MM.1S (cell line): Measurements from ENCODE around the gene IRS4.
A peak's percentile ranks its signal among the peaks of the same experiment; 100 is the strongest.

Experiments
- DNase-seq: peaks from one replicate; pipeline ENCODE4 v3.0.0-alpha.2; 2015
- H2AFZ ChIP-seq: fragments of 300-600 bp; sonication (generic); 2 replicates; pipeline ENCODE4 v1.6.0; 2016; ENCODE audit warnings: antibody characterized with exemption, low read length
- H3F3A ChIP-seq: fragments of 300-600 bp; sonication (generic); 2 replicates; pipeline ENCODE4 v1.6.1; 2016; ENCODE audit warnings: mild to moderate bottlenecking, antibody characterized with exemption, low read length, moderate library complexity, mixed read lengths; ENCODE audit not compliant: insufficient read depth
- H3K27ac ChIP-seq: fragments of 300-600 bp; sonication (generic); 2 replicates; pipeline ENCODE4 v1.5.1; 2016; ENCODE audit warnings: mild to moderate bottlenecking, low read length
- H3K27me3 ChIP-seq: fragments of 300-600 bp; sonication (generic); replicated peaks from 2 replicates; pipeline ENCODE4 v1.6.0; 2016; ENCODE audit warnings: low read length; ENCODE audit not compliant: insufficient read depth
- H3K36me3 ChIP-seq: fragments of 300-600 bp; sonication (generic); replicated peaks from 2 replicates; pipeline ENCODE4 v1.6.1; 2016; ENCODE audit warnings: mild to moderate bottlenecking, low read length, mixed read lengths; ENCODE audit not compliant: insufficient read depth
- H3K4me1 ChIP-seq: fragments of 300-600 bp; sonication (generic); 2 replicates; pipeline ENCODE4 v1.6.1; 2016; ENCODE audit warnings: low read length, mixed read lengths
- H3K4me2 ChIP-seq: fragments of 300-600 bp; sonication (generic); 2 replicates; pipeline ENCODE4 v1.6.0; 2016; ENCODE audit warnings: low read depth, low read length
- H3K4me3 ChIP-seq: fragments of 300-600 bp; sonication (generic); 2 replicates; pipeline ENCODE4 v1.5.1; 2016; ENCODE audit warnings: low read length, mixed read lengths
- H3K79me2 ChIP-seq: fragments of 300-600 bp; sonication (generic); 2 replicates; pipeline ENCODE4 v1.6.1; 2016; ENCODE audit warnings: mixed run types, low read length, mixed read lengths
- H3K9ac ChIP-seq: fragments of 300-600 bp; sonication (generic); 2 replicates; pipeline ENCODE4 v1.6.1; 2016; ENCODE audit warnings: low read length, mixed read lengths
- H3K9me2 ChIP-seq: fragments of 300-600 bp; sonication (generic); replicated peaks from 2 replicates; pipeline ENCODE4 v1.6.1; 2016; ENCODE audit warnings: mild to moderate bottlenecking, low read length, mixed read lengths; ENCODE audit not compliant: insufficient read depth
- H3K9me3 ChIP-seq: fragments of 300-600 bp; sonication (generic); replicated peaks from 2 replicates; pipeline ENCODE4 v1.6.1; 2016; ENCODE audit warnings: mild to moderate bottlenecking, low read length, mixed read lengths; ENCODE audit not compliant: insufficient read depth
- H4K20me1 ChIP-seq: fragments of 300-600 bp; sonication (generic); 2 replicates; pipeline ENCODE4 v1.6.1; 2016; ENCODE audit warnings: mild to moderate bottlenecking, low read length, moderate library complexity, mixed read lengths; ENCODE audit not compliant: insufficient read depth
- CTCF ChIP-seq: fragments of 300-600 bp; sonication (generic); IDR thresholded peaks from 2 replicates; pipeline ENCODE4 v1.5.1; 2016; ENCODE audit warnings: antibody characterized with exemption, low read length, mixed read lengths
- EZH2 ChIP-seq: fragments of 300-600 bp; sonication (generic); optimal IDR thresholded peaks from 2 replicates; pipeline ENCODE3; 2017; ENCODE audit warnings: low read depth, mild to moderate bottlenecking, antibody characterized with exemption, low read length, mixed read lengths
- EZH2phosphoT487 ChIP-seq: fragments of 300-600 bp; sonication (generic); IDR thresholded peaks from 2 replicates; pipeline ENCODE4 v1.6.1; 2018; ENCODE audit warnings: antibody characterized with exemption, low read length

Gene IRS4

DNA sequence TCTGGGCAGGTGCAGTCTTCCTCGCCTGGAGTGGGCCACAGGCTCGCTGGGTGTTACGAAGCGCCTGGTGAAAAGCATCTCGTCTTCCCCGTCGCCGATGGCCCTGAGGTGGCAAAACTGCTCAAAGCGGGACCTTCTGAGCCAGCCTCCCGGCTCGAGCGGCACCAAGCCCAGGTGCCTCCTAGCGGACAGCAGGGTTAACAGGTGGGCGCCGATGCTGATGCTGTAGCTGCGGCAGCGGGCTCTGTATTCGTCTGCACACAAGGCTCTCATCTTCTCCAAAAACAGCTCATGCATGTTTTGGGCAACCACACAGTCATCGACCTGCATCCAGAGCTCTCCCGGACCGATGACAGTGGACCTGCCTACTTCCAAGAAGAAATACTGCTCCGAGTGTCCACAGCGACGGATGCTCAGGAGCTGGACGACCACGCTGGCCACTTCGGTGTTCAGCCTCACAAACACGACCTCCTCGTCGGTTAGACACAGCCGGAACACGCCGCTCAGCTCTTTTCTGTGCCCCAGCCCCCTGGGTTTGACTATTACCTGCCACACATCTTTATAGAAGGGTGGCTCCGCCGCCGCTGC is 1.2 kb downstream of the IRS4 start:
- Histone ChIP-seq H3F3A (no peaks in the 10 kb centered on the region), H3K9ac (no peak overlapping the region), H3K36me3 (no peaks in the 10 kb centered on the region), H3K9me3 (no peaks in the 10 kb centered on the region), H4K20me1 (no peaks in the 10 kb centered on the region), H3K79me2 (no peaks in the 10 kb centered on the region), H2AFZ (no peak overlapping the region), H3K4me1 (no peaks in the 10 kb centered on the region), H3K9me2 (no peaks in the 10 kb centered on the region), H3K4me2 (no peak overlapping the region), H3K27ac (no peak overlapping the region), H3K4me3 (no peak overlapping the region), H3K27me3 (no peaks in the 10 kb centered on the region)
- TF ChIP-seq EZH2phosphoT487 (no peak), EZH2 (no peak), CTCF (no peak)
- no peak for DNase-seq

GRCh38 chrX:108734426-108734825 is 1.9 kb downstream of the IRS4 start:
- Histone ChIP-seq H3F3A (no peaks in the 10 kb centered on the region), H3K27me3 (no peaks in the 10 kb centered on the region), H3K9ac (no peak overlapping the region), H3K4me1 (no peaks in the 10 kb centered on the region), H3K79me2 (no peaks in the 10 kb centered on the region), H3K27ac (no peak overlapping the region), H3K4me3 (no peak overlapping the region), H4K20me1 (no peaks in the 10 kb centered on the region), H2AFZ (no peak overlapping the region), H3K4me2 (no peak overlapping the region), H3K9me3 (no peaks in the 10 kb centered on the region), H3K9me2 (no peaks in the 10 kb centered on the region), H3K36me3 (no peaks in the 10 kb centered on the region)
- DNase-seq: no peak
- TF ChIP-seq CTCF (no peak), EZH2 (no peak), EZH2phosphoT487 (no peak)

DNA sequence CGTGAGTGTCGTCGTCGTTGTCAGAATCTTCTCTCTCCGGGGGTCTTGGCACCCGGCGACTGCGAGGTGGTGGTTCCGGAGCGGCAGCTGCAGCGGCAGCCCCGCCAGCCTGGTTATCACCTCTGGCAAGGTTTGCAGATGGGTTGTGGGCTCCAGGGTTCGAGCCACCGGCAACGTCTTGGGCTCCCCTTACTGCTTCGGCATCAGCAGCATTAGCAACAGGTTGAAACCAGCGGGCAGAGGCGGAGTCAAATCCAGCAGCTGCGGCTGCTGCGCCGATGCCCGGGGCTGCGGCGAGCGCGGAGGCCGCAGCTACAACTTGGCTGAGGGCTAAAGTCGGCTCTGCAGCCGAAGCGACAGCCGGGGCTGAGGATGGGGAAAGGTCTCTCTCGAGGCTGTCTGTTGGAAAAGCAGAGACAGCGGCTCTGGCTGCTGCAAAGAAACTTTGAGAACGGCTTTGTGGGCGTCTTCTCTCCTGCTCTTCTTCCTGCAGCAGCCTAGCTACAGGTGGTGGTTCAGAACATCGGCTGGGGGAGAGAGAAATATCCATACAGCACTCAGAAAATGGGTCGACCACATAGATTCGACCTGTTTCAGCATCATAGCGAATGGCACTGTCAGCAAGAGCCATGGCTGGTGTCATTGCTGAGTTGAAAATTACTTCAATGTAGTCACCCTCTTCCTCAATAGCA is 3.6 kb downstream of the IRS4 start:
- H3K9ac ChIP-seq: no peak overlapping the region
- no peaks in the 10 kb centered on the region for H3K4me1 ChIP-seq
- no peaks in the 10 kb centered on the region for H3K9me3 ChIP-seq
- H3K79me2 ChIP-seq: no peaks in the 10 kb centered on the region
- H4K20me1 ChIP-seq: no peaks in the 10 kb centered on the region
- DNase-seq: peak; percentile 34
- TF ChIP-seq EZH2phosphoT487: no peak
- no peak overlapping the region for H3K27ac ChIP-seq
- H3K9me2 ChIP-seq: no peaks in the 10 kb centered on the region
- H3K36me3 ChIP-seq: no peaks in the 10 kb centered on the region
- peak overlapping the region; percentile 40 for H3K4me2 ChIP-seq
- peak overlapping the region; percentile 21; the same call in 1 of the 2 replicates for H2AFZ ChIP-seq
- H3K27me3 ChIP-seq: no peaks in the 10 kb centered on the region
- H3F3A ChIP-seq: no peaks in the 10 kb centered on the region
- H3K4me3 ChIP-seq: no peak overlapping the region

DNA sequence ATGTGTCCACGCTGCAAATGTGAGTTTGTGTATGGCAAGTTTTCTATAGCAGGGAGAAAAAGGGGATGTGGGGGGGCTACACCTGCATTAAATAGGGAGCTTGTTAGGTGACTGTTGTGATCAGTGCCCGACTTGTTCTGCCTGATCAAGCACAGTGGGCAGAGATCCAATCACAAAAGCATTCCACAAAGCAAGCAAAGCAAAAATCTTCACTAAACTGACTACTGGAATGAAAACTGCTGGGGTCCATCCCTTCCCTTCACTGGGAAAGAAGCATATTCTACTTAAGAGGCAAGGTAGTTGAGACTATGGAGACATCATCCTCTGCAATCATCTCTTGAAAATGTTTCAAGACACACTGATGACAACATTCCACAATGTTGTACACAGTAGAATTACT is 5.2 kb downstream of the IRS4 start:
- H3K4me1 ChIP-seq: no peaks in the 10 kb centered on the region
- no peaks in the 10 kb centered on the region for H3K79me2 ChIP-seq
- no peaks in the 10 kb centered on the region for H3K27me3 ChIP-seq
- no peak for DNase-seq
- no peaks in the 10 kb centered on the region for H4K20me1 ChIP-seq
- no peak overlapping the region for H3K9ac ChIP-seq
- no peak overlapping the region for H3K4me2 ChIP-seq
- no peaks in the 10 kb centered on the region for H3K36me3 ChIP-seq
- H3K27ac ChIP-seq: no peak overlapping the region
- TF ChIP-seq CTCF (no peak), EZH2 (no peak), EZH2phosphoT487 (no peak)
- H3K4me3 ChIP-seq: no peak overlapping the region
- H2AFZ ChIP-seq: no peak overlapping the region
- no peaks in the 10 kb centered on the region for H3F3A ChIP-seq
- no peaks in the 10 kb centered on the region for H3K9me2 ChIP-seq
- no peaks in the 10 kb centered on the region for H3K9me3 ChIP-seq
